ENCODE results near the gene EDC4. TPM values are rescaled to one million over a fixed set of nuclear protein-coding genes. Genes with fewer than 3 reads are reported as not detected.
A peak's percentile ranks its signal among the peaks of the same experiment; 100 is the strongest.

EDC4 gene
- total and polyA plus RNA-seq, 9 of the 15 experiments (the other 6 are each of a cell fraction or from before 2014, with no cell fraction given), result 1.1 to 131 (median 74.0) TPM

- TF ChIP-seq FOXO4 (CRISPR knock-in tag; IDR thresholded peaks at IDR 0.05) (no peak), KLF13 (tag; IDR thresholded peaks at IDR 0.05; ENCODE audit: borderline replicate concordance, low read depth) (peak; percentile 74), GTF3C2 (IDR thresholded peaks at IDR 0.05; ENCODE audit: borderline replicate concordance, extremely low read depth, insufficient read length) (no peak), TRIM24 (IDR thresholded peaks at IDR 0.05) (0 out of 4 replicates have a peak, but pooled peaks of 1 of the 2 experiments have one; percentile 58), ZSCAN29 (IDR thresholded peaks at IDR 0.05) (no peak), ILK (tag; IDR thresholded peaks at IDR 0.05; ENCODE audit: borderline replicate concordance, low read depth) (no peak), ASH1L (IDR thresholded peaks at IDR 0.05; ENCODE audit: borderline replicate concordance, low read depth, partially characterized antibody) (no peak), ELF2 (CRISPR knock-in tag; IDR thresholded peaks at IDR 0.05) (no peak), ZNF41 (CRISPR knock-in tag; conservative IDR thresholded peaks at IDR 0.05) (no peak), CTCFL (IDR thresholded peaks at IDR 0.05; ENCODE audit: borderline replicate concordance, insufficient read depth, low read depth, low read length, poor library complexity, severe bottlenecking) (peak; percentile 72), CHD2 (IDR thresholded peaks at IDR 0.05; ENCODE audit: low read depth, low read length) (no peak), SAFB2 (IDR thresholded peaks at IDR 0.05; ENCODE audit: borderline replicate concordance, low read depth, low read length, severe bottlenecking) (no peak), NRF1 (conservative IDR thresholded peaks at IDR 0.05 in 1 of 2, IDR thresholded peaks at IDR 0.05 in 1 of 2) (peak; percentile 99), SETDB1 (IDR thresholded peaks at IDR 0.05; ENCODE audit: low read length) (no peak), SRSF9 (IDR thresholded peaks at IDR 0.05; ENCODE audit: borderline replicate concordance, low read depth, low read length) (no peak), ZNF57 (CRISPR knock-in tag; IDR thresholded peaks at IDR 0.05) (no peak), ZNF408 (CRISPR knock-in tag; IDR thresholded peaks at IDR 0.05; ENCODE audit: low read depth) (no peak)
Observed at GRCh38 chr16:67841816-67842508, 30.9 kb upstream of the EDC4 start, which contains the start of gene THAP11 (continued).
